ENCODE measurements around the gene STRN3. TPM values are rescaled to one million over a fixed set of nuclear protein-coding genes. Genes with fewer than 3 reads are reported as not detected.

Gene STRN3
- total and polyA plus RNA-seq, 10 of the 15 experiments (the other 5 are each of a cell fraction or from before 2014, with no cell fraction given), result 7.8 to 27.9 (median 14.1) TPM

DNA sequence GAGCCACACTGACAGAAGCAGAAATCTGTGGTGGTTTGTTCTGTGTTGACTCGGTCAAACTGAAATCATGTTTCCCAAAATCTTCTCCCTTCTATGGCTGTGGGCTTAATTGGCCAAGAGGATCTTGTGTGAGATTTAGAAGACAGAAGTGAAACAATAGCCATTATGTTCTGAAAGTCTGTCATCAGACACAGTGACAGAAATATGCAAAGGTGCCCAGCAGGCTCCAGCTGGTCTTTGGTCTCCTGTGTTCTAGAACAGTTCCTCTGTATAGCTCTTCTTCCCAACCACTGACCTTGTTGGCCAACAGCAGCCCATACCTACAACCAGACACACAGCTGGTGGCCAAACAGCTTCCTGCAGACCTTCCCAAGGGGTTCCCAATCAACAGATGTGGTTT lies 176.8 kb downstream of the STRN3 start (continued):
- no peak for TF ChIP-seq FOS (IDR thresholded peaks at IDR 0.05; ENCODE audit: borderline replicate concordance, extremely low read depth, insufficient read length)
- no peak for TF ChIP-seq SMC3 (IDR thresholded peaks at IDR 0.05; ENCODE audit: borderline replicate concordance, low read length)
- peak; percentile 16; a peak in 1 of 4 replicates for TF ChIP-seq BHLHE40 (IDR thresholded peaks at IDR 0.05; ENCODE audit: borderline replicate concordance in 1 of 2, low read depth in 2 of 2, low read length in 1 of 2)
- TF ChIP-seq, protein P1, sequence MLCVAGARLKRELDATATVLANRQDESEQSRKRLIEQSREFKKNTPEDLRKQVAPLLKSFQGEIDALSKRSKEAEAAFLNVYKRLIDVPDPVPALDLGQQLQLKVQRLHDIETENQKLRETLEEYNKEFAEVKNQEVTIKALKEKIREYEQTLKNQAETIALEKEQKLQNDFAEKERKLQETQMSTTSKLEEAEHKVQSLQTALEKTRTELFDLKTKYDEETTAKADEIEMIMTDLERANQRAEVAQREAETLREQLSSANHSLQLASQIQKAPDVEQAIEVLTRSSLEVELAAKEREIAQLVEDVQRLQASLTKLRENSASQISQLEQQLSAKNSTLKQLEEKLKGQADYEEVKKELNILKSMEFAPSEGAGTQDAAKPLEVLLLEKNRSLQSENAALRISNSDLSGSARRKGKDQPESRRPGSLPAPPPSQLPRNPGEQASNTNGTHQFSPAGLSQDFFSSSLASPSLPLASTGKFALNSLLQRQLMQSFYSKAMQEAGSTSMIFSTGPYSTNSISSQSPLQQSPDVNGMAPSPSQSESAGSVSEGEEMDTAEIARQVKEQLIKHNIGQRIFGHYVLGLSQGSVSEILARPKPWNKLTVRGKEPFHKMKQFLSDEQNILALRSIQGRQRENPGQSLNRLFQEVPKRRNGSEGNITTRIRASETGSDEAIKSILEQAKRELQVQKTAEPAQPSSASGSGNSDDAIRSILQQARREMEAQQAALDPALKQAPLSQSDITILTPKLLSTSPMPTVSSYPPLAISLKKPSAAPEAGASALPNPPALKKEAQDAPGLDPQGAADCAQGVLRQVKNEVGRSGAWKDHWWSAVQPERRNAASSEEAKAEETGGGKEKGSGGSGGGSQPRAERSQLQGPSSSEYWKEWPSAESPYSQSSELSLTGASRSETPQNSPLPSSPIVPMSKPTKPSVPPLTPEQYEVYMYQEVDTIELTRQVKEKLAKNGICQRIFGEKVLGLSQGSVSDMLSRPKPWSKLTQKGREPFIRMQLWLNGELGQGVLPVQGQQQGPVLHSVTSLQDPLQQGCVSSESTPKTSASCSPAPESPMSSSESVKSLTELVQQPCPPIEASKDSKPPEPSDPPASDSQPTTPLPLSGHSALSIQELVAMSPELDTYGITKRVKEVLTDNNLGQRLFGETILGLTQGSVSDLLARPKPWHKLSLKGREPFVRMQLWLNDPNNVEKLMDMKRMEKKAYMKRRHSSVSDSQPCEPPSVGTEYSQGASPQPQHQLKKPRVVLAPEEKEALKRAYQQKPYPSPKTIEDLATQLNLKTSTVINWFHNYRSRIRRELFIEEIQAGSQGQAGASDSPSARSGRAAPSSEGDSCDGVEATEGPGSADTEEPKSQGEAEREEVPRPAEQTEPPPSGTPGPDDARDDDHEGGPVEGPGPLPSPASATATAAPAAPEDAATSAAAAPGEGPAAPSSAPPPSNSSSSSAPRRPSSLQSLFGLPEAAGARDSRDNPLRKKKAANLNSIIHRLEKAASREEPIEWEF (IDR thresholded peaks at IDR 0.05; ENCODE audit: insufficient replicate concordance, low read depth, low read length), result no peak
- TF ChIP-seq NRF1 (conservative IDR thresholded peaks at IDR 0.05; ENCODE audit: low read depth, low read length), result no peak
- no peak for TF ChIP-seq KAT2A (conservative IDR thresholded peaks at IDR 0.05; ENCODE audit: control insufficient read depth, low read depth, low read length)
- TF ChIP-seq HDAC6 (IDR thresholded peaks at IDR 0.05; ENCODE audit: unreplicated experiment), result no peak
- TF ChIP-seq, protein P2, sequence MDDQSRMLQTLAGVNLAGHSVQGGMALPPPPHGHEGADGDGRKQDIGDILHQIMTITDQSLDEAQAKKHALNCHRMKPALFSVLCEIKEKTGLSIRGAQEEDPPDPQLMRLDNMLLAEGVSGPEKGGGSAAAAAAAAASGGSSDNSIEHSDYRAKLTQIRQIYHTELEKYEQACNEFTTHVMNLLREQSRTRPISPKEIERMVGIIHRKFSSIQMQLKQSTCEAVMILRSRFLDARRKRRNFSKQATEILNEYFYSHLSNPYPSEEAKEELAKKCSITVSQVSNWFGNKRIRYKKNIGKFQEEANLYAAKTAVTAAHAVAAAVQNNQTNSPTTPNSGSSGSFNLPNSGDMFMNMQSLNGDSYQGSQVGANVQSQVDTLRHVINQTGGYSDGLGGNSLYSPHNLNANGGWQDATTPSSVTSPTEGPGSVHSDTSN (IDR thresholded peaks at IDR 0.05; ENCODE audit: insufficient replicate concordance, low read depth, low read length), result peak; percentile 39
- no peak for TF ChIP-seq HCFC1 (IDR thresholded peaks at IDR 0.05; ENCODE audit: low read length)
- no peak for TF ChIP-seq RAD21 (IDR thresholded peaks at IDR 0.05; ENCODE audit: insufficient read depth, low read depth, low read length)
- TF ChIP-seq RFX5 (IDR thresholded peaks at IDR 0.05; ENCODE audit: low read depth, low read length), result no peak
- TF ChIP-seq, protein P3, sequence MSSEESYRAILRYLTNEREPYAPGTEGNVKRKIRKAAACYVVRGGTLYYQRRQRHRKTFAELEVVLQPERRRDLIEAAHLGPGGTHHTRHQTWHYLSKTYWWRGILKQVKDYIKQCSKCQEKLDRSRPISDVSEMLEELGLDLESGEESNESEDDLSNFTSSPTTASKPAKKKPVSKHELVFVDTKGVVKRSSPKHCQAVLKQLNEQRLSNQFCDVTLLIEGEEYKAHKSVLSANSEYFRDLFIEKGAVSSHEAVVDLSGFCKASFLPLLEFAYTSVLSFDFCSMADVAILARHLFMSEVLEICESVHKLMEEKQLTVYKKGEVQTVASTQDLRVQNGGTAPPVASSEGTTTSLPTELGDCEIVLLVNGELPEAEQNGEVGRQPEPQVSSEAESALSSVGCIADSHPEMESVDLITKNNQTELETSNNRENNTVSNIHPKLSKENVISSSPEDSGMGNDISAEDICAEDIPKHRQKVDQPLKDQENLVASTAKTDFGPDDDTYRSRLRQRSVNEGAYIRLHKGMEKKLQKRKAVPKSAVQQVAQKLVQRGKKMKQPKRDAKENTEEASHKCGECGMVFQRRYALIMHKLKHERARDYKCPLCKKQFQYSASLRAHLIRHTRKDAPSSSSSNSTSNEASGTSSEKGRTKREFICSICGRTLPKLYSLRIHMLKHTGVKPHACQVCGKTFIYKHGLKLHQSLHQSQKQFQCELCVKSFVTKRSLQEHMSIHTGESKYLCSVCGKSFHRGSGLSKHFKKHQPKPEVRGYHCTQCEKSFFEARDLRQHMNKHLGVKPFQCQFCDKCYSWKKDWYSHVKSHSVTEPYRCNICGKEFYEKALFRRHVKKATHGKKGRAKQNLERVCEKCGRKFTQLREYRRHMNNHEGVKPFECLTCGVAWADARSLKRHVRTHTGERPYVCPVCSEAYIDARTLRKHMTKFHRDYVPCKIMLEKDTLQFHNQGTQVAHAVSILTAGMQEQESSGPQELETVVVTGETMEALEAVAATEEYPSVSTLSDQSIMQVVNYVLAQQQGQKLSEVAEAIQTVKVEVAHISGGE (CRISPR knock-in tag; IDR thresholded peaks at IDR 0.05), result no peak
- no peak for TF ChIP-seq SIN3A (IDR thresholded peaks at IDR 0.05; ENCODE audit: low read depth, low read length)
- TF ChIP-seq NFYB (IDR thresholded peaks at IDR 0.05; ENCODE audit: insufficient read depth, low read depth, low read length), result no peak
- TF ChIP-seq, protein P4, sequence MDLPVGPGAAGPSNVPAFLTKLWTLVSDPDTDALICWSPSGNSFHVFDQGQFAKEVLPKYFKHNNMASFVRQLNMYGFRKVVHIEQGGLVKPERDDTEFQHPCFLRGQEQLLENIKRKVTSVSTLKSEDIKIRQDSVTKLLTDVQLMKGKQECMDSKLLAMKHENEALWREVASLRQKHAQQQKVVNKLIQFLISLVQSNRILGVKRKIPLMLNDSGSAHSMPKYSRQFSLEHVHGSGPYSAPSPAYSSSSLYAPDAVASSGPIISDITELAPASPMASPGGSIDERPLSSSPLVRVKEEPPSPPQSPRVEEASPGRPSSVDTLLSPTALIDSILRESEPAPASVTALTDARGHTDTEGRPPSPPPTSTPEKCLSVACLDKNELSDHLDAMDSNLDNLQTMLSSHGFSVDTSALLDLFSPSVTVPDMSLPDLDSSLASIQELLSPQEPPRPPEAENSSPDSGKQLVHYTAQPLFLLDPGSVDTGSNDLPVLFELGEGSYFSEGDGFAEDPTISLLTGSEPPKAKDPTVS (IDR thresholded peaks at IDR 0.05; ENCODE audit: low read depth, low read length), result no peak
- TF ChIP-seq, protein P5, sequence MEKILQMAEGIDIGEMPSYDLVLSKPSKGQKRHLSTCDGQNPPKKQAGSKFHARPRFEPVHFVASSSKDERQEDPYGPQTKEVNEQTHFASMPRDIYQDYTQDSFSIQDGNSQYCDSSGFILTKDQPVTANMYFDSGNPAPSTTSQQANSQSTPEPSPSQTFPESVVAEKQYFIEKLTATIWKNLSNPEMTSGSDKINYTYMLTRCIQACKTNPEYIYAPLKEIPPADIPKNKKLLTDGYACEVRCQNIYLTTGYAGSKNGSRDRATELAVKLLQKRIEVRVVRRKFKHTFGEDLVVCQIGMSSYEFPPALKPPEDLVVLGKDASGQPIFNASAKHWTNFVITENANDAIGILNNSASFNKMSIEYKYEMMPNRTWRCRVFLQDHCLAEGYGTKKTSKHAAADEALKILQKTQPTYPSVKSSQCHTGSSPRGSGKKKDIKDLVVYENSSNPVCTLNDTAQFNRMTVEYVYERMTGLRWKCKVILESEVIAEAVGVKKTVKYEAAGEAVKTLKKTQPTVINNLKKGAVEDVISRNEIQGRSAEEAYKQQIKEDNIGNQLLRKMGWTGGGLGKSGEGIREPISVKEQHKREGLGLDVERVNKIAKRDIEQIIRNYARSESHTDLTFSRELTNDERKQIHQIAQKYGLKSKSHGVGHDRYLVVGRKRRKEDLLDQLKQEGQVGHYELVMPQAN (conservative IDR thresholded peaks at IDR 0.05), result no peak
- TF ChIP-seq HDGF (IDR thresholded peaks at IDR 0.05), result no peak
